ENCODE results near the gene FTCDNL1.

DNA sequence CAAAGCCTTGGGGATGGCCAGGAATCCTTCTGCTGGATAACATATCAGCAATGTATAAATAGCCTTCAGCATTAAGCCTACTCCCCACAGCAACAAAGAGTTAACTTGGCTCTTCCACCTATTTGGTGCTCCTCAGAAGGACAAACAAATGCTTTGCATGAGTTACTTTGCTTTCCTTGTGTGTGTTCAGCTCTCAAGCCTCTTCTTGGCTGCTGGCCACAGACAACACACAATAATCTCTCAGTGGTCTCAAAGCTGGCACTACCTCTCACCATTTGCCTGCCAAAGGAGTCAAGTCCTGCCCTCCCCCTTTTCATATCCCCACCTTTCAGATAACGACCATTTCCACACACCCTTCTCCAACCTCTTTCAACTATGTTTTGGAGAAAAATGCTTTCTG is 17.5 kb downstream of the FTCDNL1 start:
- TF ChIP-seq, protein P1, sequence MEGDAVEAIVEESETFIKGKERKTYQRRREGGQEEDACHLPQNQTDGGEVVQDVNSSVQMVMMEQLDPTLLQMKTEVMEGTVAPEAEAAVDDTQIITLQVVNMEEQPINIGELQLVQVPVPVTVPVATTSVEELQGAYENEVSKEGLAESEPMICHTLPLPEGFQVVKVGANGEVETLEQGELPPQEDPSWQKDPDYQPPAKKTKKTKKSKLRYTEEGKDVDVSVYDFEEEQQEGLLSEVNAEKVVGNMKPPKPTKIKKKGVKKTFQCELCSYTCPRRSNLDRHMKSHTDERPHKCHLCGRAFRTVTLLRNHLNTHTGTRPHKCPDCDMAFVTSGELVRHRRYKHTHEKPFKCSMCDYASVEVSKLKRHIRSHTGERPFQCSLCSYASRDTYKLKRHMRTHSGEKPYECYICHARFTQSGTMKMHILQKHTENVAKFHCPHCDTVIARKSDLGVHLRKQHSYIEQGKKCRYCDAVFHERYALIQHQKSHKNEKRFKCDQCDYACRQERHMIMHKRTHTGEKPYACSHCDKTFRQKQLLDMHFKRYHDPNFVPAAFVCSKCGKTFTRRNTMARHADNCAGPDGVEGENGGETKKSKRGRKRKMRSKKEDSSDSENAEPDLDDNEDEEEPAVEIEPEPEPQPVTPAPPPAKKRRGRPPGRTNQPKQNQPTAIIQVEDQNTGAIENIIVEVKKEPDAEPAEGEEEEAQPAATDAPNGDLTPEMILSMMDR (IDR thresholded peaks at IDR 0.05): no peak
- TF ChIP-seq POLR2AphosphoS5 (IDR thresholded peaks at IDR 0.05; ENCODE audit: low read depth, low read length) (no peak), MAX (IDR thresholded peaks at IDR 0.05; ENCODE audit: low read depth) (no peak), ELF1 (IDR thresholded peaks at IDR 0.05) (no peak), NFIC (IDR thresholded peaks at IDR 0.05; ENCODE audit: borderline replicate concordance) (no peak), FOXM1 (IDR thresholded peaks at IDR 0.05; ENCODE audit: low read depth) (no peak), YY1 (IDR thresholded peaks at IDR 0.05; ENCODE audit: low read depth) (no peak), RCOR1 (IDR thresholded peaks at IDR 0.05; ENCODE audit: low read length) (no peak), USF1 (IDR thresholded peaks at IDR 0.05; ENCODE audit: borderline replicate concordance, low read depth) (no peak), TAF1 (IDR thresholded peaks at IDR 0.05; ENCODE audit: borderline replicate concordance, low read depth, low read length) (no peak), RXRA (IDR thresholded peaks at IDR 0.05; ENCODE audit: borderline replicate concordance, low read depth) (no peak), SIN3A (IDR thresholded peaks at IDR 0.05; ENCODE audit: borderline replicate concordance, low read depth, low read length) (no peak), EP300 (IDR thresholded peaks at IDR 0.05; ENCODE audit: borderline replicate concordance in 1 of 2, low read depth in 1 of 2, low read length in 1 of 2) (no peak), RFX5 (IDR thresholded peaks at IDR 0.05; ENCODE audit: low read length) (no peak)

Measured in SK-N-SH (cell line).